Uterus (tissue), 2 donors: ENCODE data around the gene AFG1L.

Experiments used
- CTCF ChIP-seq, 4 experiments: fragments of 200-600 bp in 2 of 4; fragments of 450-650 bp in 2 of 4; sonication (generic) in 2 of 4; IDR thresholded peaks; one replicate each; pipeline ENCODE4 v1.5.1; 2016 to 2019; ENCODE audit warnings: antibody characterized with exemption in 4 of 4, mild to moderate bottlenecking in 2 of 4, moderate library complexity in 1 of 4
- POLR2A ChIP-seq, 2 donors: fragments of 450-650 bp; IDR thresholded peaks; one replicate each; pipeline ENCODE4 v1.6.1; 2016; ENCODE audit warnings: antibody characterized with exemption in 2 of 2, mild to moderate bottlenecking in 1 of 2, moderate library complexity in 1 of 2

- no peak for TF ChIP-seq CTCF (IDR thresholded peaks at IDR 0.05)
- TF ChIP-seq POLR2A (IDR thresholded peaks at IDR 0.05), result no peak
Measured at GRCh38 chr6:108570517-108570916, 275.7 kb downstream of the AFG1L start.
